CD4-positive, alpha-beta T cell treated with Interleukin-12 subunit alpha and Interleukin-12 subunit beta, for 1 hour (primary cell): ENCODE results near the gene CTBS.

ENCODE experiments used
- DNase-seq: peaks from one replicate; pipeline ENCODE4 v3.0.0-alpha.2; 2020

Gene CTBS

DNA sequence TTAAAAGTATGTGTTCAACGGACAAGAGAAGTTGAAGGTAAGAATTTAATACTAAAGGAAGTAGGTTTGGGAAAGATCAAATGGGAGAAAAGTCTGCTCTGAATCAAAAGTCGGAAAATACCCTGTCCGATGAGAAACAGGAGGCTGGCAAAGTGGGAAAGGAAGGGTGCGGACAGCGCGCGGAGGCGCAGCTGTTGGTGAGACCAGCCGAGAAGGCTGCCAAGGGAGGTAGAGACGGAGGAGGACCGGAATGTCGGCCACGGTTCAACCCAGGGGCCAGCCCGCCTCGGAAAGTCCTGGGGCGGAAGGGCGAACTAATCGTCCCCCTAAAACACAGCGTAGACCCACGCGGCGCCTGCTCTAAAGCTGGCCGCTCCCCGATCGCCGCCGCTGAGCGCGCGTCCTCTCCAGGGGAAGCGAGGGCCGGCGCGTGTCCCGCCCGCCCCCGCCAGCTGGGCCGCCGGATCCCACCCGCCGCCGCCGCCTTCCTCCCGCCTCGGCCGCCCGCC is 68.7 kb downstream of the CTBS start:
- no peak for DNase-seq

DNA sequence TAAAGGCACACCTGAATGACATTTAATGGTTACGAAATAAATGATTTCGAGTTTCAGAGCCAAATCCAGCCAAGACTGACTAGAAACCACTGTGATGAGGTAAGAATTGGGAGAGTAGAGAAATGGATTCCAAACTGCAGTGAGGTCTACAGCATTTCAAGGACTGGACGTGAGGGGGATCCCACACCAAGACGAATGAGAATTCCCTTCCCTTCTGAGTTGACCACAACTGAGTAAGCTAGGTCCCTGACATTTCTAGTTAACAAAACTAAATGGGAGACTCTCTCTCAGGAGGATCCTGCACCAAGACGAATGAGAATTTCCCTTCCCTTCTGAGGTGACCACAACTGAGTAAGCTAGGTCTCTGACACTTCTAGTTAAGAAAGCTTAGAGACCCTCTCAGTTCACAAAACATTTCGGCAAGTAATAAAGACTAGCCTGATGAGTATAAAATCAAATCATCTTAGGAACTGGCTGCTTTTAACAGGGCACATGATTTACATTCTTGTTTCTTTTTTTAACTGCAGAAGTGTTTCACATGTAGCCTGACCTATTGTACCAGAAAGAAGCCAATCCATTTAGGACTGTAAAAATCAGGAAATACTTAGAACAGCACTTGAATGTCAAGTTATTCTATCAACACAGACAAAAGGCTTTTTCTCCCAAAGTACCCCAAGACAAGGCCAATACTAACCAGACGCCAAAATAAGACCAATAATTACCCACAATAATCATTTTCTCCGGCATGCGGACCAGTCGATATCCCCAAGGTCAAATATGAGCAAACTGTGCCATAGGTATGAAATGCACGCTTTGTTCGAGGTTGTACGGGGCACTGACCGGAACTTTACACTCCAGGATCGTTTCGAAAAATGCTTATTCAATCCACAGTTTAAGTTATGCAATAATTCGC is 69.4 kb downstream of the CTBS start:
- peak; percentile 13 for DNase-seq

DNA sequence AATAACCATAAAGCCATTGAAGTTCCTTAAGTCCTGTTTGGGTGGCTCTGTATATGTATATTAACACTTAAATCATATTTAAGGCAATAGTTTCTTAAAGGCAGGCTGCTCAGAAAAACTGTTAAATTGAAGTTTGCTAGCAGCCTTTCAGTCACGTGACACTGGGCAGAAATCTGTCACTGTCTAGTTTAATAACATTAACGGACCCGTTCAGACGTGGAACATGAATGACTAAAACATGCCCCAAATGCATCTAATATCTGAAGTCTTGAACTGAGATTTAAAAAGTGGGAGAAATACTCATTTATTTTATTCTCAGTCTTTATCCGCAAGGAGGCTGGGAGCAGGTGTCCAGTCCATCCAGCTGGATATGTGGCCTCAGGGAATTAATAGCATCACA is 71.3 kb downstream of the CTBS start:
- DNase-seq = no peak
